GM23338 (cell line): ENCODE data around the gene TP53BP1. TPM values are rescaled to one million over a fixed set of nuclear protein-coding genes. Genes with fewer than 3 reads are reported as not detected.

Source experiments
- ATAC-seq: fragments of 200-7000 bp; cut with Tn5 transposase; 3 replicates; pipeline ENCODE4 v1.9.1; 2020
- DNase-seq: peaks from one replicate; pipeline ENCODE4 v3.0.0-alpha.2; 2015; ENCODE audit warnings: low spot score
- H2AFZ ChIP-seq: fragments of 200-600 bp; sonication (generic); 2 replicates; pipeline ENCODE4 v1.8.0; 2016; ENCODE audit warnings: antibody characterized with exemption, mild to moderate bottlenecking, moderate library complexity
- H3F3A ChIP-seq: fragments of 200-600 bp; sonication (generic); replicated peaks from 2 replicates; pipeline ENCODE4 v1.8.0; 2017; ENCODE audit warnings: antibody characterized with exemption, mixed run types, low read depth
- H3K27ac ChIP-seq: fragments of 200-600 bp; sonication (generic); 2 replicates; pipeline ENCODE4 v1.6.1; 2016; ENCODE audit warnings: low read depth
- H3K27me3 ChIP-seq: fragments of 200-600 bp; sonication (generic); 2 replicates; pipeline ENCODE4 v1.8.0; 2016; ENCODE audit warnings: mild to moderate bottlenecking, mixed run types, moderate library complexity; ENCODE audit not compliant: insufficient read depth
- H3K36me3 ChIP-seq: fragments of 200-600 bp; sonication (generic); 2 replicates; pipeline ENCODE4 v1.8.0; 2016; ENCODE audit warnings: mild to moderate bottlenecking; ENCODE audit not compliant: insufficient read depth
- H3K4me1 ChIP-seq: fragments of 200-600 bp; sonication (generic); 2 replicates; pipeline ENCODE4 v1.8.0; 2016; ENCODE audit warnings: mild to moderate bottlenecking, moderate library complexity; ENCODE audit not compliant: insufficient read depth
- H3K4me2 ChIP-seq: fragments of 200-600 bp; sonication (generic); 2 replicates; pipeline ENCODE4 v1.7.1; 2017; ENCODE audit warnings: mixed run types
- H3K4me3 ChIP-seq: fragments of 200-600 bp; sonication (generic); 2 replicates; pipeline ENCODE4 v1.6.1; 2016; ENCODE audit warnings: mixed run types
- H3K79me2 ChIP-seq: fragments of 200-600 bp; sonication (generic); replicated peaks from 2 replicates; pipeline ENCODE4 v1.8.0; 2017; ENCODE audit warnings: mild to moderate bottlenecking; ENCODE audit not compliant: insufficient read depth
- H3K9me2 ChIP-seq: fragments of 200-600 bp; sonication (generic); 2 replicates; pipeline ENCODE4 v1.8.0; 2017; ENCODE audit not compliant: insufficient read depth
- H4K20me1 ChIP-seq: fragments of 200-600 bp; sonication (generic); replicated peaks from 2 replicates; pipeline ENCODE4 v1.8.0; 2017; ENCODE audit warnings: mild to moderate bottlenecking; ENCODE audit not compliant: insufficient read depth
- H3K27ac Mint-ChIP-seq: 2 replicates; pipeline ENCODE4 v1.8.0; 2020; ENCODE audit warnings: inconsistent platforms, mild to moderate bottlenecking, moderate library complexity, mixed read lengths
- H3K27me3 Mint-ChIP-seq: 3 replicates; pipeline ENCODE4 v1.8.0; 2022; ENCODE audit warnings: low read depth, mild to moderate bottlenecking, moderate library complexity, mixed read lengths, inconsistent platforms; ENCODE audit not compliant: insufficient read depth, poor library complexity
- H3K36me3 Mint-ChIP-seq: 3 replicates; pipeline ENCODE4 v1.8.0; 2021; ENCODE audit warnings: low read depth, mild to moderate bottlenecking, inconsistent platforms, moderate library complexity, mixed read lengths
- H3K4me1 Mint-ChIP-seq: 3 replicates; pipeline ENCODE4 v1.8.0; 2020; ENCODE audit warnings: mild to moderate bottlenecking, inconsistent platforms, mixed read lengths
- H3K4me3 Mint-ChIP-seq: 3 replicates; pipeline ENCODE4 v1.8.0; 2021; ENCODE audit warnings: moderate library complexity, mild to moderate bottlenecking, inconsistent platforms, mixed read lengths
- H3K9me3 Mint-ChIP-seq: 3 replicates; pipeline ENCODE4 v1.8.0; 2020; ENCODE audit warnings: moderate library complexity, mild to moderate bottlenecking, inconsistent platforms, mixed read lengths
- CREB1 ChIP-seq: fragments of 250-450 bp; sonication (Bioruptor Pico); IDR thresholded peaks from 2 replicates; pipeline ENCODE4 v1.5.0; 2020; ENCODE audit warnings: low read depth, mild to moderate bottlenecking, moderate library complexity
- EZH2phosphoT487 ChIP-seq: fragments of 200-600 bp; sonication (generic); IDR thresholded peaks from one replicate; pipeline ENCODE4 v1.8.1; 2018; ENCODE audit warnings: antibody characterized with exemption; ENCODE audit not compliant: unreplicated experiment
- NANOG ChIP-seq: IDR thresholded peaks from 2 replicates; pipeline ENCODE4 v1.6.1; 2016; ENCODE audit warnings: antibody characterized with exemption, borderline replicate concordance
- POLR2AphosphoS5 ChIP-seq: IDR thresholded peaks from 2 replicates; pipeline ENCODE4 v1.6.1; 2016; ENCODE audit warnings: antibody characterized with exemption, low read depth
- STAT1 ChIP-seq: IDR thresholded peaks from one replicate; pipeline ENCODE4 v1.6.1; 2016; ENCODE audit warnings: antibody characterized with exemption; ENCODE audit not compliant: unreplicated experiment
- polyA plus RNA-seq: library from polyadenylated mRNA; unstranded; fragments of >200 nt; fragmentation: Nextera tagmentation; extraction: Ambion mirVana; gene quantifications from 2 replicates; pipeline ENCODE4 v1.2.1, GENCODE V29; 2016
- total RNA-seq: library from RNA; depleted of rRNA; stranded (reverse); fragments of >200 nt; shearing (Covaris generic); gene quantifications from 2 replicates; pipeline ENCODE4 v1.2.3, GENCODE V29; 2014
- TF ChIP-seq, protein P1 (sequence below): IDR thresholded peaks from one replicate; pipeline ENCODE4 v1.6.1; 2018; ENCODE audit warnings: antibody characterized with exemption; ENCODE audit not compliant: unreplicated experiment
- TF ChIP-seq, protein P2 (sequence below): fragments of 250-450 bp; sonication (Bioruptor Pico); IDR thresholded peaks from 2 replicates; pipeline ENCODE4 v1.5.0; 2020; ENCODE audit warnings: mild to moderate bottlenecking, moderate library complexity

The TP53BP1 gene
- total and polyA plus RNA-seq, 2 experiments from 2014 or later = 17.7 to 81.3 TPM

DNA sequence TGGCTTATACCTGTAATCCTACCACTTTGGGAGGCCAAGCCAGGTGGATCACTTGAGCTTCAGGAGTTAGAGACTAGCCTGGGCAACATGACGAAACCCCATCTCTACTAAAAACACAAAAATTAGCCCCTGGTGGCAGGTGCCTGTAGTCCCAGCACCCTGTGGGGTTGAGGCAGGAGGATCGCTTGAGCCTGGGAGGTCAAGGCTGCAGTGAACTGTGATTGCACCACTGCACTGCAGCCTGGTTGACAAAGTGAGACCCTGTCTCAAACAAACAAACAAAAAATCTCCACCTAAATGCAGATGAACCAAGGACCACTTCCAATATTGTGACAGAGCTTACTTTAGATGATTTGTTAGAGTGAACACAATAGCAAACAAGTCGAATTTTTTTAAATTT lies 53.7 kb downstream of the TP53BP1 start:
- no peak overlapping the region for H2AFZ ChIP-seq
- no peak overlapping the region for H3K4me2 ChIP-seq
- peaks cover 62% of the 10 kb centered on the region; the same call in 2 of the 3 replicates for H3K36me3 Mint-ChIP-seq
- peaks cover 10% of the 10 kb centered on the region; the same call in 1 of the 2 replicates for H4K20me1 ChIP-seq
- no peak for TF ChIP-seq POLR2AphosphoS5
- TF ChIP-seq STAT1 = no peak
- no peak for TF ChIP-seq EZH2phosphoT487
- TF ChIP-seq NANOG = no peak
- H3K4me3 ChIP-seq = no peak overlapping the region
- no peaks in the 10 kb centered on the region for H3K9me3 Mint-ChIP-seq
- peak overlapping the region; percentile 79 for H3K27ac Mint-ChIP-seq
- no peak overlapping the region for H3K27ac ChIP-seq
- H3K4me1 ChIP-seq = no peaks in the 10 kb centered on the region
- no peaks in the 10 kb centered on the region for H3K79me2 ChIP-seq
- ATAC-seq (peak; percentile 61), DNase-seq (peak; percentile 17)
- H3K4me1 Mint-ChIP-seq = peaks cover 7% of the 10 kb centered on the region; the same call in 2 of the 3 replicates
- H3K27me3 ChIP-seq = no peaks in the 10 kb centered on the region
- no peaks in the 10 kb centered on the region for H3K27me3 Mint-ChIP-seq
- no peaks in the 10 kb centered on the region for H3F3A ChIP-seq
- no peak overlapping the region for H3K4me3 Mint-ChIP-seq
- H3K36me3 ChIP-seq = peaks cover 27% of the 10 kb centered on the region
- H3K9me2 ChIP-seq = no peaks in the 10 kb centered on the region

DNA sequence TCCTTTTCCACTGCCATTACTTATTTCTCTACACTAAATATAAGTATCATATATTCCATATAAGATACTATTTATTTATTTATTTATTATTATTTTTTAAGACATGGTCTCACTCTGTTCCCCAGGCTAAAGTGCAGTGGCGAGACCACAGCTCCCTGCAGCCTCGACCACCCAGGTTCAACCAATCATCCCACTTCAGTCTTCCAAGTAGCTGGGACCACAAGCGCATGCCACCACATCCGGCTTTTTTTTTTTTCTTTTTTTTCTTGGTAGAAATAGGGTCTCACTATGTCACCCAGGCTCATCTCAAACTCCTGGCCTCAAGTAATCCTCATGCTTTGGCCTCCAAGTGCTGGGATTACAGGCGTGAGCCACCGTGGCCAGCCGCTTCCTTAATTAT lies 56.6 kb downstream of the TP53BP1 start:
- Histone ChIP-seq H2AFZ (no peak overlapping the region), H3K4me2 (no peak overlapping the region), H4K20me1 (peaks cover 13% of the 10 kb centered on the region; the same call in 1 of the 2 replicates), H3K79me2 (no peaks in the 10 kb centered on the region), H3K27me3 (no peaks in the 10 kb centered on the region), H3K36me3 (peaks cover 36% of the 10 kb centered on the region), H3K4me1 (no peaks in the 10 kb centered on the region), H3K27ac (no peak overlapping the region; the same call in 1 of the 2 replicates), H3F3A (no peaks in the 10 kb centered on the region; the same call in 1 of the 2 replicates), H3K4me3 (no peak overlapping the region), H3K9me2 (no peaks in the 10 kb centered on the region)
- DNase-seq = no peak
- no peak for TF ChIP-seq POLR2AphosphoS5
- TF ChIP-seq, protein P1, sequence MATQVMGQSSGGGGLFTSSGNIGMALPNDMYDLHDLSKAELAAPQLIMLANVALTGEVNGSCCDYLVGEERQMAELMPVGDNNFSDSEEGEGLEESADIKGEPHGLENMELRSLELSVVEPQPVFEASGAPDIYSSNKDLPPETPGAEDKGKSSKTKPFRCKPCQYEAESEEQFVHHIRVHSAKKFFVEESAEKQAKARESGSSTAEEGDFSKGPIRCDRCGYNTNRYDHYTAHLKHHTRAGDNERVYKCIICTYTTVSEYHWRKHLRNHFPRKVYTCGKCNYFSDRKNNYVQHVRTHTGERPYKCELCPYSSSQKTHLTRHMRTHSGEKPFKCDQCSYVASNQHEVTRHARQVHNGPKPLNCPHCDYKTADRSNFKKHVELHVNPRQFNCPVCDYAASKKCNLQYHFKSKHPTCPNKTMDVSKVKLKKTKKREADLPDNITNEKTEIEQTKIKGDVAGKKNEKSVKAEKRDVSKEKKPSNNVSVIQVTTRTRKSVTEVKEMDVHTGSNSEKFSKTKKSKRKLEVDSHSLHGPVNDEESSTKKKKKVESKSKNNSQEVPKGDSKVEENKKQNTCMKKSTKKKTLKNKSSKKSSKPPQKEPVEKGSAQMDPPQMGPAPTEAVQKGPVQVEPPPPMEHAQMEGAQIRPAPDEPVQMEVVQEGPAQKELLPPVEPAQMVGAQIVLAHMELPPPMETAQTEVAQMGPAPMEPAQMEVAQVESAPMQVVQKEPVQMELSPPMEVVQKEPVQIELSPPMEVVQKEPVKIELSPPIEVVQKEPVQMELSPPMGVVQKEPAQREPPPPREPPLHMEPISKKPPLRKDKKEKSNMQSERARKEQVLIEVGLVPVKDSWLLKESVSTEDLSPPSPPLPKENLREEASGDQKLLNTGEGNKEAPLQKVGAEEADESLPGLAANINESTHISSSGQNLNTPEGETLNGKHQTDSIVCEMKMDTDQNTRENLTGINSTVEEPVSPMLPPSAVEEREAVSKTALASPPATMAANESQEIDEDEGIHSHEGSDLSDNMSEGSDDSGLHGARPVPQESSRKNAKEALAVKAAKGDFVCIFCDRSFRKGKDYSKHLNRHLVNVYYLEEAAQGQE = no peak
- TF ChIP-seq CREB1 (CRISPR knock-in tag) = no peak
- TF ChIP-seq NANOG = no peak
- H3K4me3 Mint-ChIP-seq = no peak overlapping the region
- H3K36me3 Mint-ChIP-seq = peaks cover 78% of the 10 kb centered on the region
- no peaks in the 10 kb centered on the region for H3K27me3 Mint-ChIP-seq
- H3K4me1 Mint-ChIP-seq = peaks cover 6% of the 10 kb centered on the region; the same call in 2 of the 3 replicates
- no peaks in the 10 kb centered on the region for H3K9me3 Mint-ChIP-seq
- no peak for ATAC-seq
- H3K27ac Mint-ChIP-seq = no peak overlapping the region

DNA sequence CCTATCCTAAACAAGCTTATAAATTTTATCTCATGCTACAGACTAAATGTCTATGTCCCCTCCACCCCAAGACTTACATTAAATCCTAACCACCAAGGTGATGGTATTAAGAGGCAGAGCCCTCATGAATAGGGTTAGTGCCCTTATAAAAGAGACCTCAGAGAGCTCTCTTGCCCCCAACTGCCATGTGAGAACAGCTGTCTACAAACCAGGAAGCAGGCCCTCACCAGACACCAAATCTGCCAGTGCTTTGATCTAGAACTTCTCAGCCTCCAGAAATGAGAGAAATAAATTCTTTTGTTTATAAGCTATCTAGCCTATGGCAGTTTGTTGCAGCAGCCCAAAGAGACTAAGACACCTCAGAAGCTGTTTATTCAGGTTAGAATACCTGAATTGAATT lies 58.5 kb downstream of the TP53BP1 start:
- Histone ChIP-seq H3K27me3 (no peaks in the 10 kb centered on the region), H3K36me3 (peaks cover 41% of the 10 kb centered on the region), H3K4me2 (no peak overlapping the region), H3K9me2 (no peaks in the 10 kb centered on the region), H3K4me1 (no peaks in the 10 kb centered on the region), H4K20me1 (peaks cover 17% of the 10 kb centered on the region), H3K27ac (no peak overlapping the region), H3K79me2 (no peaks in the 10 kb centered on the region; the same call in 1 of the 2 replicates), H2AFZ (no peak overlapping the region), H3K4me3 (no peak overlapping the region), H3F3A (no peaks in the 10 kb centered on the region; the same call in 1 of the 2 replicates)
- H3K4me3 Mint-ChIP-seq = no peak overlapping the region
- DNase-seq = no peak
- ATAC-seq = no peak
- H3K27ac Mint-ChIP-seq = no peak overlapping the region; the same call in 1 of the 2 replicates
- H3K4me1 Mint-ChIP-seq = no peaks in the 10 kb centered on the region
- H3K36me3 Mint-ChIP-seq = peaks cover 66% of the 10 kb centered on the region
- no peaks in the 10 kb centered on the region for H3K27me3 Mint-ChIP-seq
- H3K9me3 Mint-ChIP-seq = no peaks in the 10 kb centered on the region
- TF ChIP-seq, protein P2, sequence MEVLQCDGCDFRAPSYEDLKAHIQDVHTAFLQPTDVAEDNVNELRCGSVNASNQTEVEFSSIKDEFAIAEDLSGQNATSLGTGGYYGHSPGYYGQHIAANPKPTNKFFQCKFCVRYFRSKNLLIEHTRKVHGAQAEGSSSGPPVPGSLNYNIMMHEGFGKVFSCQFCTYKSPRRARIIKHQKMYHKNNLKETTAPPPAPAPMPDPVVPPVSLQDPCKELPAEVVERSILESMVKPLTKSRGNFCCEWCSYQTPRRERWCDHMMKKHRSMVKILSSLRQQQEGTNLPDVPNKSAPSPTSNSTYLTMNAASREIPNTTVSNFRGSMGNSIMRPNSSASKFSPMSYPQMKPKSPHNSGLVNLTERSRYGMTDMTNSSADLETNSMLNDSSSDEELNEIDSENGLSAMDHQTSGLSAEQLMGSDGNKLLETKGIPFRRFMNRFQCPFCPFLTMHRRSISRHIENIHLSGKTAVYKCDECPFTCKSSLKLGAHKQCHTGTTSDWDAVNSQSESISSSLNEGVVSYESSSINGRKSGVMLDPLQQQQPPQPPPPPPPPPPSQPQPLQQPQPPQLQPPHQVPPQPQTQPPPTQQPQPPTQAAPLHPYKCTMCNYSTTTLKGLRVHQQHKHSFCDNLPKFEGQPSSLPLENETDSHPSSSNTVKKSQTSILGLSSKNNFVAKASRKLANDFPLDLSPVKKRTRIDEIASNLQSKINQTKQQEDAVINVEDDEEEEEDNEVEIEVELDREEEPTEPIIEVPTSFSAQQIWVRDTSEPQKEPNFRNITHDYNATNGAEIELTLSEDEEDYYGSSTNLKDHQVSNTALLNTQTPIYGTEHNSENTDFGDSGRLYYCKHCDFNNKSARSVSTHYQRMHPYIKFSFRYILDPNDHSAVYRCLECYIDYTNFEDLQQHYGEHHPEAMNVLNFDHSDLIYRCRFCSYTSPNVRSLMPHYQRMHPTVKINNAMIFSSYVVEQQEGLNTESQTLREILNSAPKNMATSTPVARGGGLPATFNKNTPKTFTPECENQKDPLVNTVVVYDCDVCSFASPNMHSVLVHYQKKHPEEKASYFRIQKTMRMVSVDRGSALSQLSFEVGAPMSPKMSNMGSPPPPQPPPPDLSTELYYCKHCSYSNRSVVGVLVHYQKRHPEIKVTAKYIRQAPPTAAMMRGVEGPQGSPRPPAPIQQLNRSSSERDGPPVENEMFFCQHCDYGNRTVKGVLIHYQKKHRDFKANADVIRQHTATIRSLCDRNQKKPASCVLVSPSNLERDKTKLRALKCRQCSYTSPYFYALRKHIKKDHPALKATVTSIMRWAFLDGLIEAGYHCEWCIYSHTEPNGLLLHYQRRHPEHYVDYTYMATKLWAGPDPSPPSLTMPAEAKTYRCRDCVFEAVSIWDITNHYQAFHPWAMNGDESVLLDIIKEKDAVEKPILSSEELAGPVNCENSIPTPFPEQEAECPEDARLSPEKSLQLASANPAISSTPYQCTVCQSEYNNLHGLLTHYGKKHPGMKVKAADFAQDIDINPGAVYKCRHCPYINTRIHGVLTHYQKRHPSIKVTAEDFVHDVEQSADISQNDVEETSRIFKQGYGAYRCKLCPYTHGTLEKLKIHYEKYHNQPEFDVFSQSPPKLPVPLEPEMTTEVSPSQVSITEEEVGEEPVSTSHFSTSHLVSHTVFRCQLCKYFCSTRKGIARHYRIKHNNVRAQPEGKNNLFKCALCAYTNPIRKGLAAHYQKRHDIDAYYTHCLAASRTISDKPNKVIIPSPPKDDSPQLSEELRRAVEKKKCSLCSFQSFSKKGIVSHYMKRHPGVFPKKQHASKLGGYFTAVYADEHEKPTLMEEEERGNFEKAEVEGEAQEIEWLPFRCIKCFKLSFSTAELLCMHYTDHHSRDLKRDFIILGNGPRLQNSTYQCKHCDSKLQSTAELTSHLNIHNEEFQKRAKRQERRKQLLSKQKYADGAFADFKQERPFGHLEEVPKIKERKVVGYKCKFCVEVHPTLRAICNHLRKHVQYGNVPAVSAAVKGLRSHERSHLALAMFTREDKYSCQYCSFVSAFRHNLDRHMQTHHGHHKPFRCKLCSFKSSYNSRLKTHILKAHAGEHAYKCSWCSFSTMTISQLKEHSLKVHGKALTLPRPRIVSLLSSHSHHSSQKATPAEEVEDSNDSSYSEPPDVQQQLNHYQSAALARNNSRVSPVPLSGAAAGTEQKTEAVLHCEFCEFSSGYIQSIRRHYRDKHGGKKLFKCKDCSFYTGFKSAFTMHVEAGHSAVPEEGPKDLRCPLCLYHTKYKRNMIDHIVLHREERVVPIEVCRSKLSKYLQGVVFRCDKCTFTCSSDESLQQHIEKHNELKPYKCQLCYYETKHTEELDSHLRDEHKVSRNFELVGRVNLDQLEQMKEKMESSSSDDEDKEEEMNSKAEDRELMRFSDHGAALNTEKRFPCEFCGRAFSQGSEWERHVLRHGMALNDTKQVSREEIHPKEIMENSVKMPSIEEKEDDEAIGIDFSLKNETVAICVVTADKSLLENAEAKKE = no peak
